Neural progenitor cell (in vitro differentiated cells): ENCODE results near the gene KCNAB3.

Source experiments
- CTCF ChIP-seq: fragments of 200-600 bp; sonication (generic); IDR thresholded peaks from 2 replicates; pipeline ENCODE4 v1.5.1; 2017; ENCODE audit warnings: antibody characterized with exemption, mild to moderate bottlenecking
- EZH2 ChIP-seq: fragments of 200-600 bp; sonication (generic); IDR thresholded peaks from 2 replicates; pipeline ENCODE4 v1.6.1; 2017; ENCODE audit warnings: antibody characterized with exemption, mild to moderate bottlenecking, moderate library complexity

- TF ChIP-seq CTCF (no peak), EZH2 (no peak)
Measured at GRCh38 chr17:7880076-7880868, 49.4 kb downstream of the KCNAB3 start.
